Kasumi-1 (cell line): ENCODE data around the gene TMEM37.

Source experiments
- DNase-seq, 2 experiments: peaks; one replicate each; lab custom pipeline; 2025; lab: John Stamatoyannopoulos, UW

TMEM37 gene

GRCh38 chr2:119417908-119418307 lies 13.7 kb upstream of the TMEM37 start:
- DNase-seq: no peak

GRCh38 chr2:119419065-119419464 lies 12.6 kb upstream of the TMEM37 start:
- DNase-seq: no peak

- no peak for DNase-seq
These were observed 11.7 kb upstream of the TMEM37 start for GRCh38 chr2:119419803-119420508.

GRCh38 chr2:119421304-119421703 lies 10.3 kb upstream of the TMEM37 start:
- DNase-seq: no peak

- DNase-seq: no peak
These were observed 9.9 kb upstream of the TMEM37 start for GRCh38 chr2:119421741-119422140.

GRCh38 chr2:119422360-119423107 lies 9.1 kb upstream of the TMEM37 start:
- DNase-seq: no peak

GRCh38 chr2:119423108-119423444 lies 8.6 kb upstream of the TMEM37 start:
- no peak for DNase-seq

GRCh38 chr2:119423811-119424210 lies 7.8 kb upstream of the TMEM37 start:
- DNase-seq: no peak

GRCh38 chr2:119424284-119425118 lies 7.2 kb upstream of the TMEM37 start:
- DNase-seq: no peak

GRCh38 chr2:119425119-119425405 lies 6.6 kb upstream of the TMEM37 start:
- DNase-seq: no peak

GRCh38 chr2:119425620-119426395 lies 5.8 kb upstream of the TMEM37 start:
- no peak for DNase-seq

GRCh38 chr2:119426396-119426675 lies 5.3 kb upstream of the TMEM37 start:
- DNase-seq: no peak

GRCh38 chr2:119426801-119427395 lies 4.8 kb upstream of the TMEM37 start:
- no peak for DNase-seq

- DNase-seq: no peak
These were observed 3.9 kb upstream of the TMEM37 start for GRCh38 chr2:119427756-119428155.

GRCh38 chr2:119428488-119429224 lies 3.0 kb upstream of the TMEM37 start:
- no peak for DNase-seq

- peak; percentile 4 to 7 for DNase-seq
These were observed 2.3 kb upstream of the TMEM37 start for GRCh38 chr2:119429225-119429981.

GRCh38 chr2:119430023-119430498 lies 1.6 kb upstream of the TMEM37 start:
- no peak for DNase-seq

GRCh38 chr2:119431976-119432850 lies 559 bp downstream of the TMEM37 start:
- DNase-seq: no peak

GRCh38 chr2:119432851-119433522 lies 1.3 kb downstream of the TMEM37 start:
- DNase-seq: no peak
